Stimulated activated CD4-positive, alpha-beta T cell treated with anti-CD3 and anti-CD28 coated beads, Interleukin-12 subunit alpha, Interleukin-12 subunit beta, amount 100 ng/mL, for 48 hours (primary cell): Measurements from ENCODE around the gene BCKDHA.
A peak's percentile ranks its signal among the peaks of the same experiment; 100 is the strongest.
"Not testable (repeated sequence)": the region's sequence is repeated elsewhere in the genome, so short reads cannot be mapped to it uniquely, and the experiment has no call there.

Source experiments
- DNase-seq, 3 donors: peaks; one replicate each; pipeline ENCODE4 v3.0.0-alpha.2; 2020; ENCODE audit warnings: low read depth in 2 of 3, low spot score in 1 of 3

BCKDHA gene

GRCh38 chr19:41443813-41444455, 46.3 kb downstream of the BCKDHA start:
- no peak for DNase-seq

DNA sequence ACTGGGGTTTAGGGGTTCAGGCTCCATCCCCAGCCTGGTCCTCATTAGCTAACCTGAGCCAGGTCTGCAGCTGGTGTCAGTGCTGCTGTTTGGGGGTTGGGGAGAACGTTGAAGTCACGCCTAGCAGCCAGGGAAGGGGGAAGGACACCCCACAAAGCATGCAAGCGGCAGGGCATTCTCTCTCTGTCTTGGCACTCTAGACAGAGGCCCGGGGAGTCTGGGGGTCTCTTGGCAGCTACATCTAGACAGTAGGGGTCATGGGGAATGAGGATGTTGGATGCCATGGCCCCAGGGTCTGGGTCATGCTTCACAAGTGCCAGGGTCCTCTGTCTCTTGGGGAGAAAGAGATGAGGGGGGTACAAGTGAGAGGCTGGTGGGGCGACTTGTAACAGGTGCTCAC, 48.0 kb downstream of the BCKDHA start:
- no peak for DNase-seq

- no peak for DNase-seq
Observed at GRCh38 chr19:41447732-41448332, 50.2 kb downstream of the BCKDHA start.

DNA sequence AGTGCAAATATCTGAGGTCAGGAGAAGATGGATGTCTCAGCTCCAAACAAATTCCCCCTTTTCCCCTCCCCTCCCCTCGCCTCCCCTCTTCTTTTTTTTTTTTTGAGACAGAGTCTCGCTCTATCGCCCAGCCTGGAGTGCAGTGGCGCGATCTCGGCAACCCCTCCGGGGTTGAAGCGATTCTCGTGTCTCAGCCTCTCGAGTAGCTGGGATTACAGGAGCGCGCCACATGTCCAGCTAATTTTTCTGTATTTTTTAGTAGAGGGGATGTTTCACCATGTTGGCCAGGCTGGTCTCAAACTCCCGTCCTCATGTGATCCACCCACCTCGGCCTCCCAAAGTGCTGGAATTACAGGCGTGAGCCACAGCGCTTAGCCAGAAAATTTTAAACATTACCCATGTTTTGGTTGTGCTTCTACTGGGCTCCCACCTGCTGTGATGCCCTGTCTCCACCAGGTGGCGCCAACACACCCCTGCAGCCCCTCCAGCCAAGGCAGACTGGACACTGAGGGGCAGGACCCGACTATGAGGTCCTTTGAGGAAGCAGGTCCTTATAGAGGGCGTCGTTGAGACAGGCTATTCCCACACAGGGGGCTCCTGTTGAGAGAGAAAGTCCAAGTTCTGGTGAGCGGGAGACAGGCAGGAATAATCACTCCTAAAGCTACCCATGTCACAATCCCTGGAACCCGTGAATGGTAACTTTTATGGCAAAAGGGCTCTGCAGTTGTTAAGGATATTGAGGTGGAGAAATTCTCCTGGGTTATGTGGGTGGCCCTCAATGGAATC, 51.7 kb downstream of the BCKDHA start:
- DNase-seq, result peak; percentile 47 to 71 (median 57)

DNA sequence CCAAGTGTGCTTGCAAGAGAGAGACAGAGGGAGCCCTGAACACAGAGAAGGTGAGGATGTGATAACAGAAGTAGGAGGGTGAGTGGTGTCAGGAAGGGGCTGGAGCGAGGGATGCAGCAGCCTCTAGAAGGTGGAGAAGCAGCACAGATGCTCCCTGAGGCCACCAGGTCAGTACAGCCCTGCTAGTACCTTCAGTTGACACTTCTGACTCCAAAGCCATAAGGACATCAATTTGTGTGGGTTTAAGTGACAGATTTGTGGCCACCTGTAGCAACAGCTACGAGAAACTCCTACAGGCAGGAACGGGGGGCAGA, 52.2 kb downstream of the BCKDHA start:
- DNase-seq, result no peak

- no peak for DNase-seq
Observed at GRCh38 chr19:41452584-41453275, 55.1 kb downstream of the BCKDHA start.

- no peak for DNase-seq
Observed at GRCh38 chr19:41455936-41456335, 58.3 kb downstream of the BCKDHA start.

- DNase-seq, result no peak
Observed at GRCh38 chr19:41456342-41456918, 58.8 kb downstream of the BCKDHA start.

DNA sequence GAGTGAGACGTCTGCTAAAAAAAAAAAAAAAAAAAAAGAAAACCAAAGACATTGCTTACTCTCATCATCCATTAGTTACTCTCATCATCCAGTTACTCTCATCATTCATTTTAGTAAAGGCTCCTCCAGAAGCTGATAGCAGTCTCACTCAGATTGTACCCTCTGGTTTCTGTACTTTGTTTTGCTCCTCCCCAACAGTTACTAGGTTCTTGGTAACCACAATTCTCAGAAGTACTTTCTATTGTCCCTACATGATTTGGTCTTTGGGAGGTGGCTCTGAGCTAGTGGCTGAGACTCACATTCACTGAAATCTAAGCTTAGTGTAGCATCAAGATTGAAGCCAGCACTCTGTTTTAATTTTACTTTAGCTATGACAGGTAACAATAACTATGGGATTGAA, 59.6 kb downstream of the BCKDHA start:
- no peak for DNase-seq

DNA sequence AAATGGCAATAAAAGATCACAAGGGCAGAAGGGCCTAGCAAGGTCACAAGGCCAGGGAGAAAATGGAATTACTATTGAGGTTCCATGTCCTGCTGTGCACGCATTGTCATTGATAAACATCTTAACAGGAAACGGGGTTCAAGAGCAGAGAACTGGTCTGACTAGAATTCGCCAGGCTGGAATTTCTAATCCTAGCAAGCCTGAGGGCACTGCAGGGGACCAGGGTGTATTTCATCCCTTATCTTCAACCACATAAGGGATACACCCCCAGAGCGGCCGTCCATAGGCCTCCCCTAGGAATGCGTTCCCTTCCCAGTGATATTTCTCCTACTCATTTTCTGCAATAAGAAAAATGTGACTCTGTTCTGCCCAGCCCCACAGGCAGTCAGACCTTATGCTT, 64.9 kb downstream of the BCKDHA start:
- DNase-seq, result no peak

DNA sequence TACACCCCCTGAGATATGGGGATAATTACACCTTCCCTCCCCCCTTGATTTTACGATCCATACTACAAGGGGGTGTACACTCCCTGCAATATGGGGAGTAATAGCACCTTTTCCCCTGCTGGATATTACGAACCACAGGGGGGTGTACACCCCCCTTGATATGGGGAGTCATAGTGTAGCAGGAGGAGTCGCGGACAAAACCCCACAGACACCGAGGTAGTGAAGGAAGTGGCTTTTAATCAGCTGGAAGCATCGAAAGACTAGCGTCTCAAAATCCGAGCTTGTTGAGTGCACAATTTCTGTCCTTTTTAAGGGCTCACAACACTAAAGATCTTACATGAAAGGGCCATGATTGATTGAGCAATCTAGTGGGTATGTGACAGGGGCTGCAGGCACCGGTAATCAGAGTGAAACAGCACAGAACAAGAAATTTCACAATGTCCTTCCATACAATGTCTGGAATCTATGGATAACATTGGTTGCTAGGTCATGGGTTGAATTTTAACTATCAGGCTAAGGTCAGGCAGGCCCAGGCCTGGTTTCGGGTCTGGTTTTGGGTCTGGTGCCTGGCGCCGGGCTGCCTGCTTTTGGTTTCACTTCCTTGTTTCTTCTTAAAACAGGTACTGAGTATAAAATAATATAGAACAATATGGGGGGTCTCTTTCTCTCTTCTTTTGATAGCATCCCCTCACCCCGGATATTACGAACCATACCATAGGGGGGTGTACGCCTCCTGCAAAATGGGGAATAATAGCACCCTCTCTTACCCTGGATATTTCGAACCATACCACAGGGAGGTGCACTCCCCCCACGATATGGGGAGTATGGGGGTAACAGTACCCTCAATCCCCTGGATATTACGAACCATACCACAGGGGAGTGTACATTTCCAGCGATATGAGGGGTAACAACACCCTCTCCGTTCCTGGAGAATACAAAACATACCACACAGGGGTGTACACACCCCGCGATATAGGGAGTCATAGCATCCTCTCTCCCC, 65.9 kb downstream of the BCKDHA start:
- not testable (repeated sequence) for DNase-seq
